HTERT RPE-1 (cell line): ENCODE data around the gene CHI3L2.

ENCODE experiments used
- in situ Hi-C: fragments of 300-500 bp; cut with MboI; formaldehyde crosslinking; loops from 4 replicates; pipeline ENCODE4 v1.14.3; 2020; ENCODE audit warnings: low sequenced_read_pairs

Gene CHI3L2

GRCh38 chr1:111218701-111219556, 8.6 kb upstream of the CHI3L2 start:
- in situ Hi-C loops: no loop called here

GRCh38 chr1:111219557-111220286, 7.8 kb upstream of the CHI3L2 start:
- in situ Hi-C loops: no loop called here

GRCh38 chr1:111220302-111220890, 7.1 kb upstream of the CHI3L2 start:
- in situ Hi-C loops: no loop called here

GRCh38 chr1:111221276-111221632, 6.3 kb upstream of the CHI3L2 start:
- in situ Hi-C loops: no loop called here

- in situ Hi-C loops: no loop called here
These were observed 5.8 kb upstream of the CHI3L2 start for GRCh38 chr1:111221633-111222291.

GRCh38 chr1:111222308-111223125, 5.0 kb upstream of the CHI3L2 start:
- in situ Hi-C loops: no loop called here

- in situ Hi-C loops: no loop called here
These were observed 4.3 kb upstream of the CHI3L2 start for GRCh38 chr1:111223126-111223685.

- in situ Hi-C loops: no loop called here
These were observed 2.4 kb upstream of the CHI3L2 start for GRCh38 chr1:111225091-111225490.

- in situ Hi-C loops: no loop called here
These were observed 1.7 kb upstream of the CHI3L2 start for GRCh38 chr1:111225717-111226400.

- in situ Hi-C loops: no loop called here
These were observed 586 bp downstream of the CHI3L2 start for GRCh38 chr1:111227851-111228747.

GRCh38 chr1:111228748-111229126, 1.2 kb downstream of the CHI3L2 start:
- in situ Hi-C loops: no loop called here

- in situ Hi-C loops: no loop called here
These were observed 4.6 kb downstream of the CHI3L2 start for GRCh38 chr1:111232134-111232533.

- in situ Hi-C loops: no loop called here
These were observed 6.7 kb downstream of the CHI3L2 start for GRCh38 chr1:111234258-111234657.

GRCh38 chr1:111234866-111235265, 7.4 kb downstream of the CHI3L2 start:
- in situ Hi-C loops: no loop called here

- in situ Hi-C loops: no loop called here
These were observed 8.9 kb downstream of the CHI3L2 start for GRCh38 chr1:111236379-111236778.

- in situ Hi-C loops: no loop called here
These were observed 9.3 kb downstream of the CHI3L2 start for GRCh38 chr1:111236806-111237205.

- in situ Hi-C loops: no loop called here
These were observed 10.7 kb downstream of the CHI3L2 start for GRCh38 chr1:111238056-111238795.

GRCh38 chr1:111241797-111242196, 14.3 kb downstream of the CHI3L2 start:
- in situ Hi-C loops: no loop called here
